Measurements from ENCODE around the gene ZNF268. TPM values are rescaled to one million over a fixed set of nuclear protein-coding genes. Genes with fewer than 3 reads are reported as not detected.

The ZNF268 gene
- total RNA-seq, 1 donor from 2014 or later, result 38.5 TPM

DNA sequence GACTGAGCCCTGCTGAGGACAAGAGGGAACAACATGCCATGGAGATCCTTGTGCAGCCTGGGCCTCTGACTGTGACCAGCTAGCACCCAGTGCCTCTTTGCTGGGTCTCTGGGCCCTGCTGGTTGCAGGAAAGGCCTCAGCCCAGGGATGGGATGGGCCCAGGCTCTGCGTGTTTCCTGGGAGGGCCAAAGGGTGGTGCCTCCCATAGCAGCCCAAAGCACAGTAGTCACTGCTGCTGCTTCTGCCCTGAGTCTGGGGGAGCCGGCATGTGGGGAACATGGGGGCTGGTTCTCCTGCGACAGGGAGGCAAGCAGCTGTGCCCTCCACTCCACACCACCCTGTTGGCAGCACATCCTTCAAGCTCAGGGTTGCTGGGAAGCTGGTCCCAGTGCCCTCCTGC is 35.9 kb downstream of the ZNF268 start:
- intact Hi-C loops (cut with DNase I), result no loop called here
- Histone ChIP-seq H3K9me3 (peaks cover 49 to 76% of the 10 kb centered on the region in 2 donors), H3K27ac (no peak overlapping the region), H3K27me3 (no peaks in the 10 kb centered on the region), H3K36me3 (no peaks in the 10 kb centered on the region), H3K4me3 (no peak overlapping the region), H3K4me1 (no peaks in the 10 kb centered on the region)
- DNase-seq (ENCODE audit: low spot score in 2 of 2), result no peak
- TF ChIP-seq, protein P1, sequence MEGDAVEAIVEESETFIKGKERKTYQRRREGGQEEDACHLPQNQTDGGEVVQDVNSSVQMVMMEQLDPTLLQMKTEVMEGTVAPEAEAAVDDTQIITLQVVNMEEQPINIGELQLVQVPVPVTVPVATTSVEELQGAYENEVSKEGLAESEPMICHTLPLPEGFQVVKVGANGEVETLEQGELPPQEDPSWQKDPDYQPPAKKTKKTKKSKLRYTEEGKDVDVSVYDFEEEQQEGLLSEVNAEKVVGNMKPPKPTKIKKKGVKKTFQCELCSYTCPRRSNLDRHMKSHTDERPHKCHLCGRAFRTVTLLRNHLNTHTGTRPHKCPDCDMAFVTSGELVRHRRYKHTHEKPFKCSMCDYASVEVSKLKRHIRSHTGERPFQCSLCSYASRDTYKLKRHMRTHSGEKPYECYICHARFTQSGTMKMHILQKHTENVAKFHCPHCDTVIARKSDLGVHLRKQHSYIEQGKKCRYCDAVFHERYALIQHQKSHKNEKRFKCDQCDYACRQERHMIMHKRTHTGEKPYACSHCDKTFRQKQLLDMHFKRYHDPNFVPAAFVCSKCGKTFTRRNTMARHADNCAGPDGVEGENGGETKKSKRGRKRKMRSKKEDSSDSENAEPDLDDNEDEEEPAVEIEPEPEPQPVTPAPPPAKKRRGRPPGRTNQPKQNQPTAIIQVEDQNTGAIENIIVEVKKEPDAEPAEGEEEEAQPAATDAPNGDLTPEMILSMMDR (IDR thresholded peaks at IDR 0.05), result no peak

DNA sequence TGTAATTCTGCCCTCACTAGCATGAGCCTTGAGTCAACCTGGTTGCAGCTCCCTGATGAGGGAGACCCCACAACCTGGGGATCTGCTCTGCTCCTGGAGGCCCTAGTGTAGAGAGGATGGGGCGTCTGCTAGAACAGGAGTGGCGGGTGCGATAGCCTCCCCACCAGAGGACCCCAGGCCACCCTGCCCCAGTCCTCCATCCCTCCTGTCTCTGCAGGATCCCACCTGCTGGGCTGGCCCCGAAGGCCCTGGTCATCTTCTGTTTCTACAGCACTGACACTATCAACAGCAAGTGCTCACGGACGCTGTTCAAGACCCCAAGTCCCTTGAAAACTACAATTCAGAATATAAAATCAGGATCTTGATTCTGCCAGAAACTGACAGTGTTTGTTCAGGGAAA is 39.2 kb downstream of the ZNF268 start:
- intact Hi-C loops (cut with DNase I), result no loop called here
- no peak for DNase-seq (ENCODE audit: low spot score in 2 of 2)
- TF ChIP-seq, protein P1 (IDR thresholded peaks at IDR 0.05), result no peak
- no peaks in the 10 kb centered on the region for H3K36me3 ChIP-seq
- H3K9me3 ChIP-seq, result peaks cover 23 to 51% of the 10 kb centered on the region in 2 donors
- H3K4me1 ChIP-seq, result no peaks in the 10 kb centered on the region
- H3K4me3 ChIP-seq, result no peak overlapping the region
- H3K27me3 ChIP-seq, result no peaks in the 10 kb centered on the region
- no peak overlapping the region for H3K27ac ChIP-seq

DNA sequence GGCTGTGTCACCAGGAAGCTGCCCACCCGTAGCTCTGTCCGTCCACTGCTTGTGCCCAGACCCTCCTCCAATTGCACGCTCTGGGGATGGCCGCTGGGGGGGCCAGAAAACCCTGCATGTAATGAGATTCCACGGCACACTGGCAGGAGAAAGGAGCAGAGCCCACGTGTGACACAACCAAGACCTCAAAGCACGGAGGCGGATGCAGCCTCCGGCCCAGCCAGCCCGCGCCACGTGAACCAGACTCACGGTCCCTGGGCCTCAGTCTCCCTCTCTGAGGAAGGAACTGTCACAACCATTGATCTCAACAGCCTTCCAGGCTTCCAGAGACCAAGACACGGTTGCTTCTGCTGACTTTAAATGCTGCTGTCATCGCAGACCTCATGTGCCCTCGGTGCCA is 39.9 kb downstream of the ZNF268 start:
- Histone ChIP-seq H3K4me3 (no peak overlapping the region), H3K36me3 (no peaks in the 10 kb centered on the region), H3K9me3 (peaks cover 23 to 44% of the 10 kb centered on the region in 2 donors), H3K4me1 (no peaks in the 10 kb centered on the region), H3K27me3 (no peaks in the 10 kb centered on the region), H3K27ac (no peak overlapping the region)
- intact Hi-C loops (cut with DNase I), result no loop called here
- DNase-seq (ENCODE audit: low spot score in 2 of 2), result no peak
- TF ChIP-seq, protein P1 (IDR thresholded peaks at IDR 0.05), result no peak

DNA sequence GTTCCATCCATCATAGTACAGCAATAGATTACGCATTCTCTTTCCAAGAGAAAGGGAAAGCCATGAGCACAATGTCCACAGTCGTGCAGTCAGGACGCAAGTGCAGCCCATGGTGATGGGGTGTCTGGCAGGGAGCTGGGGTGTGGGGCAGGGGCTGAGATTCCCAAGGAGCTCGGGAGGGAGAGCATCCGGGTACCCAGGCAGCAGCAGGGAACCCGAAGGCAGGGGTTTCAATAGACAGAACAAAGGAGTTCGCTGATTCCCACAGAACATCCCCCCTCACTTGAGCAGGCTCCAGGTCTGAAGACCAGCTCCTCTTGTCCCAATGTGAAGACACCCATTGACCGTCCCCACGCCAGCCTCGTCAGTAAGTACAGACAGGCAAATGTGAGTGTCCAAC is 40.9 kb downstream of the ZNF268 start:
- Histone ChIP-seq H3K4me1 (no peaks in the 10 kb centered on the region), H3K36me3 (no peaks in the 10 kb centered on the region), H3K27ac (no peak overlapping the region), H3K9me3 (peaks cover 14 to 39% of the 10 kb centered on the region in 2 donors), H3K4me3 (no peak overlapping the region), H3K27me3 (no peaks in the 10 kb centered on the region)
- intact Hi-C loops (cut with DNase I), result no loop called here
- TF ChIP-seq, protein P1 (IDR thresholded peaks at IDR 0.05), result no peak
- no peak for DNase-seq (ENCODE audit: low spot score in 2 of 2)

DNA sequence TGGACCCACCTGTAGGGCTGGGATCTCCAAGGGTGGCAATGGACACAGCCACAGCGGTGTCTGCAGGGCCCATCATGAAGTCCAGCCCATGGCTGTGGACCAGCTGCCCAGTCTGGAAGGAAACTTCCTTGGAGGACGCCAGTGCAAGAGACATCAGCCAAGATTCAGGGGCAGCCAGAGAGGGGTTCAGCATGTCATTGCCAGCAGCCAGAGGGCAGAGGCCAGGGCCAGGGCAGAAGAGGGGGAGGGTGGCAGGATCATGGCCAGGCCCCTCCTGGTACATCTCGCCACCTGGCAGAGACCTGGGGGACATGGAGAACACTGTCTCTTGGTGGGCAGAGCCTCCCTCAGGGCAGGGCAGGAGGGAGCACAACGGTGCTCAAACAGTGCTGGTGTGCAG is 44.2 kb downstream of the ZNF268 start:
- Histone ChIP-seq H3K36me3 (no peaks in the 10 kb centered on the region), H3K4me1 (no peaks in the 10 kb centered on the region), H3K9me3 (peaks cover 4 to 16% of the 10 kb centered on the region in 2 donors), H3K27ac (no peak overlapping the region), H3K27me3 (no peaks in the 10 kb centered on the region), H3K4me3 (no peak overlapping the region)
- intact Hi-C loops (cut with DNase I), result no loop called here
- no peak for DNase-seq (ENCODE audit: low spot score in 2 of 2)
- TF ChIP-seq, protein P1 (IDR thresholded peaks at IDR 0.05), result no peak

DNA sequence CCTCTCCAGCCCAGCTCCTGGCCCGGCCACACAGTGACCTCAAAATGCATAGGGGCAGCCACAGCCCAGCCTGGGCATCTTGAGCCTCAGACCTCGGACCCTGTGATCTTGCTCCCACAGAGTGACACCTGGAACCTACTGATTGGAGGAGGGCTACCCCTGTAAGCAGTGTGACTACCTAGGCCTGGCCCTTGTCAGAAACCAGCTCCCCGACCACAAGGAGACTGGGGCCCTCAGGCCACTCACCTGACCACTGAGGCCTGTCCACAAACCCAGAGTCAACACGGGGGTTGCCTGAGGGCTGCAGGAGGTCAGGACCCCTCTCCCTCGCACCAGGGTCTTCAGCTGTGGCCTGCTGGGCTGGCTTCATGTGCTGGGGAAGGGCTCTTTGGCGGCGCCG is 45.4 kb downstream of the ZNF268 start:
- H3K4me1 ChIP-seq, result no peaks in the 10 kb centered on the region
- peaks cover 4 to 11% of the 10 kb centered on the region in 2 donors for H3K9me3 ChIP-seq
- intact Hi-C loops (cut with DNase I), result no loop called here
- TF ChIP-seq, protein P1 (IDR thresholded peaks at IDR 0.05), result no peak
- H3K4me3 ChIP-seq, result no peak overlapping the region
- no peak for DNase-seq (ENCODE audit: low spot score in 2 of 2)
- no peak overlapping the region for H3K27ac ChIP-seq
- H3K36me3 ChIP-seq, result no peaks in the 10 kb centered on the region
- H3K27me3 ChIP-seq, result no peaks in the 10 kb centered on the region

Measured in ascending aorta (tissue), 2 donors.